ENCODE data around the gene LATS2.

Gene LATS2

GRCh38 chr13:20991741-20992520 lies 69.5 kb downstream of the LATS2 start:
- no peak for DNase-seq (ENCODE audit: low read depth in 1 of 2, low spot score in 1 of 2)
- no peak overlapping the region for H3K4me3 ChIP-seq (replicated peaks; ENCODE audit: insufficient read depth, low read length)
- TF ChIP-seq GABPA (IDR thresholded peaks at IDR 0.05; ENCODE audit: low read depth): no peak
- TF ChIP-seq, protein P1, sequence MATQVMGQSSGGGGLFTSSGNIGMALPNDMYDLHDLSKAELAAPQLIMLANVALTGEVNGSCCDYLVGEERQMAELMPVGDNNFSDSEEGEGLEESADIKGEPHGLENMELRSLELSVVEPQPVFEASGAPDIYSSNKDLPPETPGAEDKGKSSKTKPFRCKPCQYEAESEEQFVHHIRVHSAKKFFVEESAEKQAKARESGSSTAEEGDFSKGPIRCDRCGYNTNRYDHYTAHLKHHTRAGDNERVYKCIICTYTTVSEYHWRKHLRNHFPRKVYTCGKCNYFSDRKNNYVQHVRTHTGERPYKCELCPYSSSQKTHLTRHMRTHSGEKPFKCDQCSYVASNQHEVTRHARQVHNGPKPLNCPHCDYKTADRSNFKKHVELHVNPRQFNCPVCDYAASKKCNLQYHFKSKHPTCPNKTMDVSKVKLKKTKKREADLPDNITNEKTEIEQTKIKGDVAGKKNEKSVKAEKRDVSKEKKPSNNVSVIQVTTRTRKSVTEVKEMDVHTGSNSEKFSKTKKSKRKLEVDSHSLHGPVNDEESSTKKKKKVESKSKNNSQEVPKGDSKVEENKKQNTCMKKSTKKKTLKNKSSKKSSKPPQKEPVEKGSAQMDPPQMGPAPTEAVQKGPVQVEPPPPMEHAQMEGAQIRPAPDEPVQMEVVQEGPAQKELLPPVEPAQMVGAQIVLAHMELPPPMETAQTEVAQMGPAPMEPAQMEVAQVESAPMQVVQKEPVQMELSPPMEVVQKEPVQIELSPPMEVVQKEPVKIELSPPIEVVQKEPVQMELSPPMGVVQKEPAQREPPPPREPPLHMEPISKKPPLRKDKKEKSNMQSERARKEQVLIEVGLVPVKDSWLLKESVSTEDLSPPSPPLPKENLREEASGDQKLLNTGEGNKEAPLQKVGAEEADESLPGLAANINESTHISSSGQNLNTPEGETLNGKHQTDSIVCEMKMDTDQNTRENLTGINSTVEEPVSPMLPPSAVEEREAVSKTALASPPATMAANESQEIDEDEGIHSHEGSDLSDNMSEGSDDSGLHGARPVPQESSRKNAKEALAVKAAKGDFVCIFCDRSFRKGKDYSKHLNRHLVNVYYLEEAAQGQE (IDR thresholded peaks at IDR 0.05; ENCODE audit: insufficient replicate concordance, low read depth): no peak
- no peak for TF ChIP-seq POLR2AphosphoS5 (IDR thresholded peaks at IDR 0.05; ENCODE audit: low read depth)
- H3K27me3 ChIP-seq (ENCODE audit: insufficient read depth, poor library complexity, severe bottlenecking): no peaks in the 10 kb centered on the region
- peak overlapping the region; percentile 80 for H3K27ac ChIP-seq (replicated peaks)

GRCh38 chr13:20990910-20991525 lies 70.4 kb downstream of the LATS2 start:
- no peak for TF ChIP-seq SPI1 (IDR thresholded peaks at IDR 0.05; ENCODE audit: borderline replicate concordance, low read depth)
- no peak for TF ChIP-seq CTCF (IDR thresholded peaks at IDR 0.05; ENCODE audit: insufficient read depth, low read length)
- TF ChIP-seq, protein P1 (IDR thresholded peaks at IDR 0.05; ENCODE audit: insufficient replicate concordance, low read depth): no peak
- TF ChIP-seq POLR2AphosphoS5 (IDR thresholded peaks at IDR 0.05; ENCODE audit: low read depth): no peak
- no peak for TF ChIP-seq GABPA (IDR thresholded peaks at IDR 0.05; ENCODE audit: low read depth)
- H3K27me3 ChIP-seq (ENCODE audit: insufficient read depth, poor library complexity, severe bottlenecking): no peaks in the 10 kb centered on the region
- no peak for DNase-seq (ENCODE audit: low read depth in 1 of 2, low spot score in 1 of 2)
- no peak overlapping the region for H3K27ac ChIP-seq (replicated peaks)
- no peak overlapping the region for H3K4me3 ChIP-seq (replicated peaks; ENCODE audit: insufficient read depth, low read length)

DNA sequence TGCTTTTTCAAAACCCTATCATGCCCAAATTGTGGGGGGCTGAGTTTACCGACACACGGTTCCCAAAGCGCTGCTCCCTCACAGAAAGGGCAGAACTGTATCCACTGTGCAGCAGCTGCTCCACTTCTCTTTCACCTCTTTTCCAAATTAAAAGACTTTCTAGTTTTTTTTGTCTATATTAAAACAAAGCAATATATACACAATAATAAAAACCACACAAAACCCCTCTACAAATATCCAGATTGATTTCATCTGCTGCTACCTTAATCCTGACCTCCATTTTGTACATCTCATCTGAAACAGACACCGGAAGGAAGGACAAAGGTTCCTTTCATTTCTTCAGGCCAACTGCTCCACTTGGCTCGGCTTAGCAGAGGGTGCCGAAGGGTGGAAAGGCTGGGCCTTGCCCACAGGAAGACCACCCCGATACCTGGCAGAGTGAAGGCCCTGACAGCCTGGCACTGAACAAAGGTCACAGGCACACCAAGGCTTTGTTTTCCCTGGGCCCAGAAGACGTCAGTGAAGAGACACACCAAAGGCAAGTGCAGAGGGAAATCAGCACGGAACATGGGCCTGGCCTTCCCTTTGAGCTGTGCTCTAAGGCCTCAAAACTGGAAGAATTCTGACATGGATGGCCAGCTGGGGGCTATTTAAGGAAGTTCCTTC lies 71.6 kb downstream of the LATS2 start:
- no peaks in the 10 kb centered on the region for H3K27me3 ChIP-seq (ENCODE audit: insufficient read depth, poor library complexity, severe bottlenecking)
- no peak for TF ChIP-seq GABPA (IDR thresholded peaks at IDR 0.05; ENCODE audit: low read depth)
- TF ChIP-seq SPI1 (IDR thresholded peaks at IDR 0.05; ENCODE audit: borderline replicate concordance, low read depth): no peak
- no peak for TF ChIP-seq CTCF (IDR thresholded peaks at IDR 0.05; ENCODE audit: insufficient read depth, low read length)
- TF ChIP-seq, protein P1 (IDR thresholded peaks at IDR 0.05; ENCODE audit: insufficient replicate concordance, low read depth): no peak
- no peak for TF ChIP-seq POLR2AphosphoS5 (IDR thresholded peaks at IDR 0.05; ENCODE audit: low read depth)
- no peak overlapping the region for H3K4me3 ChIP-seq (replicated peaks; ENCODE audit: insufficient read depth, low read length)
- no peak overlapping the region for H3K27ac ChIP-seq (replicated peaks)
- no peak for DNase-seq (ENCODE audit: low read depth in 1 of 2, low spot score in 1 of 2)
